Neural cell (in vitro differentiated cells): ENCODE data around the gene RIN1.

Experiments
- CTCF ChIP-seq: fragments of 450-650 bp; IDR thresholded peaks from 2 replicates; pipeline ENCODE4 v1.5.1; 2014; ENCODE audit warnings: antibody characterized with exemption, mild to moderate bottlenecking, moderate library complexity; ENCODE audit not compliant: poor library complexity, severe bottlenecking
- EP300 ChIP-seq: fragments of 450-650 bp; conservative IDR thresholded peaks from 2 replicates; pipeline ENCODE4 v1.6.1; 2014; ENCODE audit warnings: antibody characterized with exemption, mild to moderate bottlenecking, moderate library complexity; ENCODE audit not compliant: poor library complexity, severe bottlenecking
- EZH2 ChIP-seq: fragments of 200-600, 300-800 bp; shearing (Covaris generic), sonication (generic); IDR thresholded peaks from 2 replicates; pipeline ENCODE4 v1.6.1; 2014; ENCODE audit warnings: antibody characterized with exemption, low read length, borderline replicate concordance, mild to moderate bottlenecking; ENCODE audit not compliant: insufficient read depth, poor library complexity, severe bottlenecking
- MXI1 ChIP-seq: fragments of 450-650 bp; conservative IDR thresholded peaks from 2 replicates; pipeline ENCODE4 v1.6.1; 2014; ENCODE audit warnings: antibody characterized with exemption, mild to moderate bottlenecking; ENCODE audit not compliant: poor library complexity, severe bottlenecking
- POLR2AphosphoS5 ChIP-seq: IDR thresholded peaks from 2 replicates; pipeline ENCODE4 v1.6.1; 2012
- RAD21 ChIP-seq: fragments of 450-650 bp; conservative IDR thresholded peaks from 2 replicates; pipeline ENCODE4 v1.6.1; 2014; ENCODE audit warnings: antibody characterized with exemption, mild to moderate bottlenecking, moderate library complexity
- TF ChIP-seq, protein P1 (sequence below): IDR thresholded peaks from 2 replicates; pipeline ENCODE4 v1.6.1; 2012; ENCODE audit warnings: borderline replicate concordance

DNA sequence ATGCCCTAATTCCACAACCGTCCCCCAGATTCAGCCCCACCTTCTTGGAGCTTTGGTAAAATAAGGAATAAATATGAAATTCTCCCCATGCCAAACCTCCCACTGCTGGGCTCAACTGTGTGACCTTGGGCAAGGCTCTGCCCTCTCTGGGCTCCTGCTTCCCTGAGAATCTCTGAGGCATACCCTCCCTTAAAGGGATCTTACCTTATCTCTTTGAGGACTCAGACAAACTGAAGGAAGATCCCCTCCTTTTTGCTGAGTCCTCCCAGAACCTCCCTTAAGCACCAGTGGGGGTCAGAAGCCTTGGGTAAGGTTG is 22.1 kb downstream of the RIN1 start:
- no peak for TF ChIP-seq CTCF
- no peak for TF ChIP-seq EZH2
- TF ChIP-seq EP300 = no peak
- no peak for TF ChIP-seq RAD21
- no peak for TF ChIP-seq POLR2AphosphoS5
- TF ChIP-seq, protein P1, sequence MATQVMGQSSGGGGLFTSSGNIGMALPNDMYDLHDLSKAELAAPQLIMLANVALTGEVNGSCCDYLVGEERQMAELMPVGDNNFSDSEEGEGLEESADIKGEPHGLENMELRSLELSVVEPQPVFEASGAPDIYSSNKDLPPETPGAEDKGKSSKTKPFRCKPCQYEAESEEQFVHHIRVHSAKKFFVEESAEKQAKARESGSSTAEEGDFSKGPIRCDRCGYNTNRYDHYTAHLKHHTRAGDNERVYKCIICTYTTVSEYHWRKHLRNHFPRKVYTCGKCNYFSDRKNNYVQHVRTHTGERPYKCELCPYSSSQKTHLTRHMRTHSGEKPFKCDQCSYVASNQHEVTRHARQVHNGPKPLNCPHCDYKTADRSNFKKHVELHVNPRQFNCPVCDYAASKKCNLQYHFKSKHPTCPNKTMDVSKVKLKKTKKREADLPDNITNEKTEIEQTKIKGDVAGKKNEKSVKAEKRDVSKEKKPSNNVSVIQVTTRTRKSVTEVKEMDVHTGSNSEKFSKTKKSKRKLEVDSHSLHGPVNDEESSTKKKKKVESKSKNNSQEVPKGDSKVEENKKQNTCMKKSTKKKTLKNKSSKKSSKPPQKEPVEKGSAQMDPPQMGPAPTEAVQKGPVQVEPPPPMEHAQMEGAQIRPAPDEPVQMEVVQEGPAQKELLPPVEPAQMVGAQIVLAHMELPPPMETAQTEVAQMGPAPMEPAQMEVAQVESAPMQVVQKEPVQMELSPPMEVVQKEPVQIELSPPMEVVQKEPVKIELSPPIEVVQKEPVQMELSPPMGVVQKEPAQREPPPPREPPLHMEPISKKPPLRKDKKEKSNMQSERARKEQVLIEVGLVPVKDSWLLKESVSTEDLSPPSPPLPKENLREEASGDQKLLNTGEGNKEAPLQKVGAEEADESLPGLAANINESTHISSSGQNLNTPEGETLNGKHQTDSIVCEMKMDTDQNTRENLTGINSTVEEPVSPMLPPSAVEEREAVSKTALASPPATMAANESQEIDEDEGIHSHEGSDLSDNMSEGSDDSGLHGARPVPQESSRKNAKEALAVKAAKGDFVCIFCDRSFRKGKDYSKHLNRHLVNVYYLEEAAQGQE = no peak
- no peak for TF ChIP-seq MXI1
